Inflammatory macrophage treated with lipopolysaccharide for 1 hour (primary cell): ENCODE results near the gene COLEC12.

Experiments
- DNase-seq, 2 donors: peaks; one replicate each; pipeline ENCODE4 v3.0.0-alpha.2; 2020 to 2022

Gene COLEC12

GRCh38 chr18:407191-407590 is 93.3 kb downstream of the COLEC12 start:
- DNase-seq: no peak

- DNase-seq: no peak
These were observed 93.8 kb downstream of the COLEC12 start for GRCh38 chr18:406677-407076.

GRCh38 chr18:405006-405405 is 95.5 kb downstream of the COLEC12 start:
- DNase-seq: peak in 1 of 2 donors; percentile 59

- peak; percentile 44 to 52 for DNase-seq
These were observed 96.4 kb downstream of the COLEC12 start for GRCh38 chr18:404061-404636.

GRCh38 chr18:402129-402528 is 98.4 kb downstream of the COLEC12 start:
- DNase-seq: no peak

- no peak for DNase-seq
These were observed 100.0 kb downstream of the COLEC12 start for GRCh38 chr18:400456-400855.

GRCh38 chr18:399631-400135 is 100.8 kb downstream of the COLEC12 start:
- DNase-seq: no peak

- no peak for DNase-seq
These were observed 101.4 kb downstream of the COLEC12 start for GRCh38 chr18:398935-399630.

- DNase-seq: no peak
These were observed 103.9 kb downstream of the COLEC12 start for GRCh38 chr18:396556-396955.

- no peak for DNase-seq
These were observed 104.3 kb downstream of the COLEC12 start for GRCh38 chr18:396251-396555.

GRCh38 chr18:395456-396250 is 104.8 kb downstream of the COLEC12 start:
- no peak for DNase-seq

- no peak for DNase-seq
These were observed 105.5 kb downstream of the COLEC12 start for GRCh38 chr18:394987-395362.

- no peak for DNase-seq
These were observed 106.1 kb downstream of the COLEC12 start for GRCh38 chr18:394262-394986.

- DNase-seq: no peak
These were observed 106.9 kb downstream of the COLEC12 start for GRCh38 chr18:393574-393957.

- no peak for DNase-seq
These were observed 107.5 kb downstream of the COLEC12 start for GRCh38 chr18:392928-393573.

- DNase-seq: peak in 1 of 2 donors; percentile 55
These were observed 109.6 kb downstream of the COLEC12 start for GRCh38 chr18:390741-391478.

- peak in 1 of 2 donors; percentile 39 for DNase-seq
These were observed 110.7 kb downstream of the COLEC12 start for GRCh38 chr18:389658-390357.

GRCh38 chr18:388200-388599 is 112.3 kb downstream of the COLEC12 start:
- DNase-seq: no peak

- DNase-seq: no peak
These were observed 113.5 kb downstream of the COLEC12 start for GRCh38 chr18:386994-387393.

- DNase-seq: no peak
These were observed 115.6 kb downstream of the COLEC12 start for GRCh38 chr18:384897-385296.

GRCh38 chr18:383135-383534 is 117.4 kb downstream of the COLEC12 start:
- no peak for DNase-seq
